GM19372 (cell line): ENCODE data around the gene LRBA.
"Not testable (repeated sequence)": the region's sequence is repeated elsewhere in the genome, so short reads cannot be mapped to it uniquely, and the experiment has no call there.

Source experiments
- ATAC-seq: cut with Tn5 transposase; IDR thresholded peaks from one replicate; pipeline ENCODE4 v1.9.1; 2021; ENCODE audit warnings: mild to moderate bottlenecking, low read depth, moderate library complexity; ENCODE audit not compliant: unreplicated experiment

The LRBA gene

GRCh38 chr4:150978738-150979575, 36.1 kb downstream of the LRBA start:
- ATAC-seq, result no peak

- no peak for ATAC-seq
These were observed 38.5 kb downstream of the LRBA start for GRCh38 chr4:150976478-150977118.

- peak; percentile 65 for ATAC-seq
These were observed 40.3 kb downstream of the LRBA start for GRCh38 chr4:150974750-150975149.

GRCh38 chr4:150974252-150974640, 40.8 kb downstream of the LRBA start:
- ATAC-seq, result no peak

GRCh38 chr4:150973626-150974251, 41.3 kb downstream of the LRBA start:
- no peak for ATAC-seq

GRCh38 chr4:150972592-150972991, 42.5 kb downstream of the LRBA start:
- ATAC-seq, result no peak

GRCh38 chr4:150971901-150972300, 43.2 kb downstream of the LRBA start:
- ATAC-seq, result no peak

- peak; percentile 43 for ATAC-seq
These were observed 44.4 kb downstream of the LRBA start for GRCh38 chr4:150970685-150971151.

- no peak for ATAC-seq
These were observed 50.3 kb downstream of the LRBA start for GRCh38 chr4:150964754-150965153.

- ATAC-seq, result not testable (repeated sequence)
These were observed 51.3 kb downstream of the LRBA start for GRCh38 chr4:150963602-150964345.

GRCh38 chr4:150962245-150962644, 52.8 kb downstream of the LRBA start:
- no peak for ATAC-seq

GRCh38 chr4:150961566-150961965, 53.5 kb downstream of the LRBA start:
- no peak for ATAC-seq

GRCh38 chr4:150960818-150961217, 54.3 kb downstream of the LRBA start:
- no peak for ATAC-seq

- no peak for ATAC-seq
These were observed 55.0 kb downstream of the LRBA start for GRCh38 chr4:150960079-150960478.

GRCh38 chr4:150957981-150958380, 57.1 kb downstream of the LRBA start:
- ATAC-seq, result not testable (repeated sequence)

GRCh38 chr4:150957095-150957494, 58.0 kb downstream of the LRBA start:
- not testable (repeated sequence) for ATAC-seq

- ATAC-seq, result not testable (repeated sequence)
These were observed 61.2 kb downstream of the LRBA start for GRCh38 chr4:150953916-150954315.

- ATAC-seq, result no peak
These were observed 62.8 kb downstream of the LRBA start for GRCh38 chr4:150952167-150952845.

GRCh38 chr4:150950657-150951288, 64.3 kb downstream of the LRBA start:
- peak; percentile 78 for ATAC-seq

- ATAC-seq, result no peak
These were observed 65.1 kb downstream of the LRBA start for GRCh38 chr4:150949943-150950342.
